GM18520 (cell line): ENCODE measurements around the gene MRPS22.

Source experiments
- ATAC-seq: cut with Tn5 transposase; IDR thresholded peaks from one replicate; pipeline ENCODE4 v1.9.1; 2021; ENCODE audit not compliant: unreplicated experiment

MRPS22 gene

GRCh38 chr3:139311557-139311956, 32.3 kb upstream of the MRPS22 start:
- ATAC-seq: no peak

GRCh38 chr3:139312416-139312815, 31.4 kb upstream of the MRPS22 start:
- ATAC-seq: no peak

- no peak for ATAC-seq
These were observed 30.9 kb upstream of the MRPS22 start for GRCh38 chr3:139312959-139313358.

- no peak for ATAC-seq
These were observed 29.9 kb upstream of the MRPS22 start for GRCh38 chr3:139313921-139314320.

DNA sequence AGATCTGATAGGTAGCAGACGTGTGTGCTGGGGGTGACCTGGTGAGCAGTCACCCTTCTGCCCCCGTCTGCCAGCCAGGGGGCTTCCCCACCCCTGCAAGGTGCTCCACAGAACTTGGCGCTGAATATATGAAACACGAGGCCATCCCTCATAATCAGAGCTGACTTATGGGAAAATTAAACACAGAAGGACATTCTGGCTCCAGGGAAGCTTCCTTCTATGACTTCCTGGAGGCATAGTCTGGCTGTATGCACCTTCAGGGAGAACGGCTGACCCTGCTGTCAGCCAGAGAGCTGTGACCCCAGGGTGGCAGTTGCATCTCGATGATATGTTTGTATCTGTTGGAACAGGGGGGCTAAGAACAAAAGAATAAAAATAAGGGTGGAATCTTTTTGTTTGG, 26.6 kb upstream of the MRPS22 start:
- no peak for ATAC-seq

GRCh38 chr3:139317660-139318430, 26.0 kb upstream of the MRPS22 start:
- ATAC-seq: no peak

DNA sequence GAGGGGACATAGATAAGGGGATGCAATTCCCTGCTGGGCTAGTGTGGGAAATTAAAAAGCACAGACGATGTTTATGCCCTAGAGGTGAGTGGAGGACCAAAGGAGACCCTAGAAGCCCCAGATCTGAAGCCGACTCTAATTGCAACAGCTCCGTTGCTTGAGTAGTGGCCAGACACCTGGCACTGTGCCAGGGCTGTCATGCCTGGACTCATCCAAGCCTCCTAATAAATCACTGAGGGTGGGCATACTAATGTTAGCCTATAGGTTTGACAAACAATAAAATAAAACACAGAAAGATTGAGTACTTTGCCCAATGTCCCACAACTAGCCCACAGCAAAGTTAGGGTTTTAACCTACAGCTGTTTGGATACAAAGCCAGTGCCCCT, 25.4 kb upstream of the MRPS22 start:
- no peak for ATAC-seq

DNA sequence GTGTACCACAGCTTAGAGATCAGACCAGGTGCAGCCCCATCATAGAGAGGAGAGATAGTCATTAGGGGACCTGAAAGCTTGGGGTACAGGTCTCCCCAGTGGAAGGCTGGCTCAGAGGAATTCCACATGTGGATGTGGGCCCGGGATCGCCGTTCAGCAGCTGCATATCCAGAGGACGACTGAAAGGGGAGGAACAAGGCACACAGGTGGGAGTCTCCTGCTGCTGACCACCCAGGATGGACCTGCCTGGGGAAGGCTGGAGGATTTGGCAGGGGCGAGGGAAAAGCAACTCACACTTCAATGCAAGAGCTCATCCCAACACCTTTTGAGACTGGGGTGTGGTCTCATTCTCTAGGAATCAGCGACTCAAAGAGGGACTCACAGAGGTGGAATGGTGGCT, 25.0 kb upstream of the MRPS22 start:
- ATAC-seq: no peak

DNA sequence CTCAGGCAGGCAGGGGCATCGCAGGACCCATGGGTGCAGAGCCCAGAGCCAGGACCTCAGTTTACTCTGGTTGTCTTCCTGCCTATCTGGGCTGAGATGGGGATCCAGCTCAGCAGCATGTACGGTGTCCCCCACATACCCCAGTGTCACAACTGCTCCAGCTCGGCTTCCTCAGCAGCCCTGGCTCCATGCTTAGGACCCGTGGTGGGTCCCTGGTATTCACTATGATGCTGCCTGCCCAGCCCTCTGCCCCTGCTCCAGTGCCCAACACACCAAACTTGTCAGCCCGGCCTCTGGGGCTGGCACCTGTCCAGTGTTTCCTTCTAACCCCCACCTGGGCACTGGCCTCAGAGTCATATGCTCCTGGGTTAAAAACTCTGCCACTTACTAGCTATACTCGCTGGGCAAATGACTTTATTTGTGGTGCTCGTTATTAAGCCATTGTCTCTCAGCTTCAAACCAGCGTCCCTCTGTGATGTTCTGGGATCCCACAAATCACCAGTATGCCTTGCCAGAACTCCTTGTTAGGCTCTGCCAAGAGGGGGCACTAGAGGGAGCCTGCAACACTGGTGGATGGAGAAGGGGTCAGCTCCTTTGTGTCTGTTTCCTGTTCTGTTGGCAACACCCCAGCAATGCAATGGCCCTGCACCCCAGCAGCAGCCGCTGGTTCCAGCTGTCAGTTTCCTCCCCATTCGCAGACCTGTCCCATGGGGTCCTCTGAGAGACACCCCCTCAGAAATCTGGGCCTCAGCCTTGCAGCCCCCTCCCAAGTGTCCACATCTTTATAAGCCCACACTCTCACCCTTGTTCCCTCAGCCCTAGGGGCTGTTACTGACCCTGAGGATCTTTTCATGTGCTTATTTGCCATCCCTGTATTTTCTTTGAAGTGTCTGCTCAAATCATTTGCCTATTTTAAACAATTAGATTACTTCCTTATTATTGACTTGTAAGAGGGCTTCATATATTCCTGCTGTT, 24.1 kb upstream of the MRPS22 start:
- ATAC-seq: no peak

DNA sequence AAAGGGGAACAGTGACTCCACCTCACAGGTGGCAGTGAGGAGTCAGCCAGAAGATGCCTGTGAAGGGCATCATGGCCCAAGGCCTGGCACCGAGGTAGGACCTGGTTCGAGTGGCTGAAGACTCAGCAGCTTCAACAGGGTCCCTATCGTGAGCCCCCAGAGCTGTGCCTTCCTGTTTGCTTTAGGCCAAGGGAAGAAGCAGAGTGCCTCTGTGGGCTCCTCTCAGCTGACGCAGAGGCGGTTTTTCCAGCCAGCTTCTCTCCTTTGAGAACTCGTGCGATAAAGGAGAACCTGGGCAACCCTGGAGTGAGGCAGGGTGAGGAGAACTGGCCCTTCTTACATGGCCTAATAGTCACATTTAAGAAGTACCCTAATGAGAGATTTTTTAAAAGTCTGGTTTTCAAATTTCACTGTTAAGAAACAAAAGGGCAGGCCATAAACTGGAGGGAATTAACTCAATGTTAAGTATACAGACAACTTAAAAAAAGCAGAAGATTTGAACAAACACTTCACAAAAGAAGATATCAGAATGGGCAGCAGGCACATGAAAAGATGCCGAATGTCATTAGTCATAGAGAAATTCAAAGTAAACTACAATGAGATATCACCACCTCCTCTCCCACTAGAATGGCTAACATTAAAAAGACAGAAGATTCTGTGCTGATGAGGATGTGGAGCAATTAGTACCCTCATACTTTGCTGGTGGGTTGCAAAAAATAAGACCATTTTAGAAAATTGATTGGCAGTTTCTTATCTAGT, 23.1 kb upstream of the MRPS22 start:
- no peak for ATAC-seq

DNA sequence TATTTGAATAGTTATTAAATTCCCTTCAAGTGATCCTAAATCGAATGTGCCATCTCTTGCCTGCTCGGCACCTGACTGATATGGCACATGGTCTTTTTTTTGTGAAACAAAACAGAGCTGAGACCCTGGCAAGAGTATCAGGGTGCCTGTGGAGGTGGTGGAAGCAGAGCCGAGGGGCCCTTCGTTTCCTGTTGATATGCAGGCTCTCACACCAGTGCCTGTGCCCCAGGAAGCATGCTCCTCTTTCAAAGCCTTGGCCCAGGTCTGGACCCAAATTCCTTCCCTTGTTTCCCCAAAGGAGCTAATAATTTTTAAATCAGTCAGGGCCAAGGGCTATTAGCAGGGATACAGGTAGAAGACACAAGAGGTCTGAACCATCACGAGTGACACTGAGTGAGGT, 21.5 kb upstream of the MRPS22 start:
- no peak for ATAC-seq

GRCh38 chr3:139323146-139323545, 20.7 kb upstream of the MRPS22 start:
- no peak for ATAC-seq

- ATAC-seq: no peak
These were observed 19.4 kb upstream of the MRPS22 start for GRCh38 chr3:139324456-139324855.

DNA sequence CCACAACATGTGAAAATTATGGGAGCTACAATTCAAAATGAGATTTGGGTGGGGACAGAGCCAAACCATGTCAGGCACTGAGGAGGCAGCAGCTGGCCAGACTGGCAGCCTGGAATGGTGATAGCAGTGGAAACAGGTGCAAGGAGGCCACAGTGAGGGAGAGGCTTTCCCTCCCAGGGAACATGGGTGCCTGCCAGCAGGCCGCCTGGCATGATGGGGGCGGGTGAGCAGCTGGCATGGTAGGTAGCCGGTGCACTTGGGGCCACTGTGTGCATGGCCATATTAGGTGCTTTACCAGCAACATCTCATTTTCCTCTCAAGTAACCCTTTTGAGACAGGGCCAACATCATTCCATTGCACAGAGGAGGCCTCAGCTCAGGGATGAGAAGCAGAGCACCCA, 18.3 kb upstream of the MRPS22 start:
- ATAC-seq: no peak

GRCh38 chr3:139326131-139326530, 17.7 kb upstream of the MRPS22 start:
- ATAC-seq: no peak

- ATAC-seq: no peak
These were observed 17.1 kb upstream of the MRPS22 start for GRCh38 chr3:139326707-139327106.

GRCh38 chr3:139327231-139327630, 16.6 kb upstream of the MRPS22 start:
- no peak for ATAC-seq

- ATAC-seq: no peak
These were observed 16.0 kb upstream of the MRPS22 start for GRCh38 chr3:139327861-139328260.

GRCh38 chr3:139328356-139328755, 15.5 kb upstream of the MRPS22 start:
- no peak for ATAC-seq

GRCh38 chr3:139329364-139329850, 14.4 kb upstream of the MRPS22 start:
- peak; percentile 82 for ATAC-seq

GRCh38 chr3:139332092-139332491, 11.7 kb upstream of the MRPS22 start:
- ATAC-seq: no peak
